DMS153 treated with DMSO at 0.1 percent for 48 hours (cell line): ENCODE measurements around the gene PRCP.
A peak's percentile ranks its signal among the peaks of the same experiment; 100 is the strongest.

ENCODE experiments used
- DNase-seq: peaks from one replicate; lab custom pipeline; 2025; ENCODE audit not compliant: unreplicated experiment; lab: John Stamatoyannopoulos, UW

PRCP gene

DNA sequence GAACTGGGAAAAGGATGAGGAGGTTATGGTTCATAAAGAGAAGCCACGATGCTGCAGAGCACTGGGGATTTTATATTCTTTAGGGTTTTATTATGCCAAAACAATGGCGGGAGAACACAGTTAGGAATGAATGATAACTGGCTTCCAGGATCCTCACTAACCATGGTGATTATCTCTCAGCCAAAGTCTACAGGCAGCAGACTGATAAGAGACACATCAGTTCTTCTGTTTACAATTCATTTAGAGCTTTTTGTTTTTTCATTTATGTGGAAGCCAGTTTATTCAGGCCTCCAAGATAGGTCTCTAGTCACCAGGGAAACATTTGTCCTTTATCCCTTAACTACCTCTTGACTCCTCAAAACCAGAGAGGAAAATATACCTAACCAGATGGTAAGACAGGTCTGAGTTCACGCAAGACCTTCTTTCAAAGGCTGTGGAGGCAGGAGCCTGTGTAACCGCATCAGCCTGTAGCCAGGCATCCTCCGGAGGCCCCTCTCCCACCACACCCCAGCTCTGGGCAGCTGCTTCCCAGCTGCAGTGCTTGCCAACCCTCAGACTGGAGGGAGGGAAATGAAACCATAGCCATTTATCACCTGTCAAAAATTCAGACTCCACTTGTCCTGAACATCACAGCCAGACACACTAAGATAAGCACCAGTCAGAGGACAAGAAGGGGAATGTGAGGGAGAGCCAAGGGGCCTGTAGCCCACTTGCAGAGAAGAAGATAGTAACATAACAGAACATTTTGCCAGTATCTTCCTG is 109.3 kb downstream of the PRCP start:
- peak; percentile 60 for DNase-seq

DNA sequence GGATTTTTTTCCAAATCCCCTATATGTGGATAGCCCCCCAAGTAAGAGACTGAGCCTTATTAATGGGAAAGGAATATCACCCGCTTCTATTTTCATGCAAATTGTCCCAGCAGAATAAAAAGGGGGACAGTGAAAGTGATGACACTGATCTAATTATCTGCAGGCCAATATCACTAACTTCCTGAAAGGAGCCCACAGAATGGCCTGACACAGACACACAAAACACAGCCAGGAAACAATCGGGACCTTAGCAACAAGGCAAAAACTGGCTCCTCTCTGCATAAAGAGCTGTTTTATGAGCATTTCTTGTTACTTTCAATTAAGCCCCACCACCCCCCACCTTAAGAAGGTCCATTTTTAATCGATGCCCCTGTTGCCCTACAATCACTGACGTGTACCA is 112.2 kb downstream of the PRCP start:
- no peak for DNase-seq

DNA sequence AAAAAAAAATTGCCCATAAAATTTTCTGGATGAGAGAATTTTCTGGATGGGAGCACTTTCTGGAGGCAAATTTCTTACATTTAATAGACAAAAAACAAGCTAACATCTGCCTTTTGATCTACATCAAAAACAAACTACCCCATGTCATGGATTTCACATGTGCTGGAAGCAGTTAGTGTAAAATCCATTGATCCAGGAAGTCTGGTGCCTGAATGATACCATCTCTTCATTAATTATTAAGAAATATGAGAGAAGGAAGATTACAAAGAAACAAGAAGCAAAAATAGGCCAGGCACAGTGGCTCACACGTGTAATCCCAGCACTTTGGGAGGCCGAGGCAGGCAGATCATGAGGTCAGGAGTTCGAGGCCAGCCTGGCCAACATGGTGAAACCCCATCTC is 113.4 kb downstream of the PRCP start:
- DNase-seq = no peak

DNA sequence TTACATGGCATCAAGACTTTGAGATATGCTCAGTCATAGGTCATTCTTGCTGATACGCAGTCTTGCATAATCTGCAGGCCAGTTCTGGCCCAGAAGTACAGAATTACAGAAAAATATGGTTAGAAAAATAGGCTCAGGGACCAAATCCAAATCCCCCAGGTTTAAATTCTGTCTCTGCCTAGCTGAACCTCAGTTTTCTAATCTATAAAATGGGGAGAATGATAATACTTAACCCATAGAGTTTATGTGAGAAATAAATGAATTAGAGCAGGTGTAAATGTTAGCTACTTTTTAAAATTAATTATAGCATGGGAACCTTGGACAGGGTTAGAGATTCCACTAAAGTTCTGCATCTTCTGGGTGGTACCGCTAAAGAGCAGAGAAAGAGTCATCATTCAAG is 114.2 kb downstream of the PRCP start:
- DNase-seq = no peak

DNA sequence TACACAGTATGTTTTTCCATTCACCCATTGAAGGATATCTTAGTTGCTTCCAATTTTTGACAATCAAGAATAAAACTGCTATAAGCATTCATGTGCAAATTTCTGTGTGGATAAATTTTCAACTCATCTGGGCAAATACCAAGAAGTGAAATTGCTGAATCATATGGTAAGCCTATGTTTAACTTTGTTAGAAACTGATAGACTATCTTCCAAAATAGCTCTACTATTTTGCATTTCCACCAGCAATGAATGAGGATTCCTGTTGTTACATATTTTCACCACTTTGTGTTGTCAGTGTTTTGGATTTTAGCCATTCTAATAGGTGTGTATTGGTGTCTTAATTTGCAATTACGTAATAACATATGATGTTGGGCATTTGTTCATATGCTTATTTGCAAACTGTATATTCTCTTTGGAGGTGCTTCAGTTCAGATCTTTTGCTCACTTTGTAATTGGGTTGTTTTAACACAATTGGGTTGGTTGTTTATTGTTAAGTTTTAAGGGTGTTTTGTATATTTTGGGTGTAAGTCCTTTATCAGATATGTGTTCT is 117.3 kb downstream of the PRCP start:
- DNase-seq = no peak

DNA sequence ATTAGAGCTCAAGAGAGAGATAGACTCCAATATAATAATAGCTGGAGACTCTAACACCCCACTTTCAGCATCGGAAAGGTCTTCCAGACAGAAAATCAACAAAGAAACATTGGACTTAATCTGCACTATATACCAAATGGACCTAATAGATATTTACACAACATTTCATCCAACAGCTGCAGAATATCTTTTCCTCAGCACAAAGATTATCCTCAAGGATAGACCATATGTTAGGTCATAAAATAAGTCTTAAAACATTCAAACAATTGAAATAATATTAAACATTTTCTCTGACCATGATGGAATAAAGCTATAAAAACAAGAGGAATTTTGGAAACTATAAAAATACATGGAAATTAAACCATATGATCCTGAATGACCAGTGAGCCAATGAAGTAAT is 121.5 kb downstream of the PRCP start:
- no peak for DNase-seq

DNA sequence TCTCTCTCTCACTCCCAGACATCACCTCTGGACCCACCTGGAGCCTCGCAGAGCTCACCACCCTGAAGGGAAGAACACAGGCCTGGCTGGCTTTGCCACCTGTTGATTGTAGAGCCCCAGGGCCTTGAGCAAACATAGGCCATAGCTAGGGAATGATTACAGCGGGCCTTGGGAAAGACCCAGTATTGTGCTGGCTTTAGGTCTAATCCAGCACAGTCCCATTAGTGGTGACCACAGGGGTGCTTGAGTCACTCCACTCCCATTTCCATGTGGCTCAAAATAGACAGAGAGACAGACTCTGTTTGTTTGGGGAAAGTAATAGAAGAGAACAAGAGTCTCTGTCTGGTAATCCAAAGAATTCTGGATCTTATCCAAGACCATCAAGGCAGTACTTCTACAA is 123.9 kb downstream of the PRCP start:
- DNase-seq = no peak

DNA sequence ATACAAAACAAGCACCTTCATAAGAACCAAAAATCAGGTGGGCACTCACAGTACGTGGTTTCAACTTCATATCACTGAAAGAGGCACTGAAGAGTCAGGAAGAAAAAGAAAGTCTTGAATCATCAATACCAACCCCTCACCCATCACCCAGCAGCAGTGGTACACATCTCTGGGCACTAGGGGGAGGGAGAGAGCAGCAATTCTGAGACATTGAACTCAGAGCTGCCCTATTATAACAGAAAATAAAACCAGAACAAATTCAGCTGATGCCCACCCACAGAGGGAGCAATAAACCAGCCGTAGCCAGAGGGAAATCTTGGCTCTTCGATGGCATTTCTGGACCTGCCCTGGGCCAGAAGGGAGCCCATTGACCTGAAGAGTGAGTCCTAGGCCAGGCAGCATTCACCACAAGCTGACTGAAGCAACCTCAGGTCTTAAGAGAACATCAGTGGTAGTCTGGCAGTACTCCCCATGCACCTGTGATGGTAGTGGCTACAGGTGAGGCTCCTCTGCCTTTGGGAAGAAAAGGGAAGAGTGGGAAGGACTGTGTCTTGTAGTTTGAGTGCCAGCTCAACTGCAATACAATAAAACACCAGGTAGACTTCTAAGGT is 124.4 kb downstream of the PRCP start:
- DNase-seq = no peak

DNA sequence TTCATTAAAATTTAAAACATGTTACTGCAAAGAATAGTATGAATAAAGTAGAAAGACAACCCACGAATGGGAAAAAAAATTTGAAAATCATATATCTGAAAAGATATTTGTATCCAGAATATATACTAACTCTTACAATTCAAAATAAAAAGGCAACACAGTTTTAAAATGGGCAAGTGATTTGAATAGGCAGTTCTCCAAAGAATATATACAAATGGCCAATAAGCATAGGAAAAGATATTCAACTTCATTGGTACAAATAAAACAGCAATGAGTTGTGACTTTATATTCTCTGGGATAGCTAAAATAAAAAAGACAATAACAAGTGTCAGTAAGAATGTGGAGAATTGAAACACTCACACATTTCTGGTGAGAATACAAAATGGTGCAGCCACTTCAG is 125.0 kb downstream of the PRCP start:
- DNase-seq = no peak
